ENCODE data around the gene SMIM27. TPM values are rescaled to one million over a fixed set of nuclear protein-coding genes. Genes with fewer than 3 reads are reported as not detected.

SMIM27 gene
- total and polyA plus RNA-seq, 2 of the 13 experiments (the other 11 are each of a cell fraction or from before 2014, with no cell fraction given), result 17.9 to 19.0 TPM

- Histone ChIP-seq H3K9ac (ENCODE audit: insufficient read depth, low read depth, low read length) (no peak overlapping the region), H3K9me3 (ENCODE audit: low read length) (no peaks in the 10 kb centered on the region), H3K27ac (ENCODE audit: extremely low read length, insufficient read depth, low read length) (no peak overlapping the region), H3K79me2 (ENCODE audit: insufficient read depth, low read length) (no peaks in the 10 kb centered on the region), H3K36me3 (replicated peaks in 1 of 2; ENCODE audit: control insufficient read depth in 1 of 2, insufficient read depth in 2 of 2, low read length in 2 of 2) (no peaks in the 10 kb centered on the region), H3K27me3 (ENCODE audit: control insufficient read depth in 1 of 2, insufficient read depth in 2 of 2, low read length in 2 of 2) (no peaks in the 10 kb centered on the region), H3K4me1 (ENCODE audit: insufficient read depth, low read length) (peaks cover 11% of the 10 kb centered on the region), H2AFZ (ENCODE audit: low read length) (no peak overlapping the region), H3K4me2 (ENCODE audit: low read depth, low read length) (no peak overlapping the region), H3K4me3 (replicated peaks in 1 of 3; ENCODE audit: insufficient read depth in 1 of 3, low read depth in 2 of 3, low read length in 3 of 3) (no peak overlapping the region), H4K20me1 (ENCODE audit: insufficient read depth, low read length) (no peaks in the 10 kb centered on the region)
- peak; percentile 15 for DNase-seq (ENCODE audit: low spot score)
- ChIA-PET POLR2A (interaction anchor here (1.2 kb wide), 1 partner anchor 16 kb away, joined by 4 read pairs; no protein-coding TSS in a partner anchor), CTCF (ENCODE audit: low intra/inter-chr PET ratio, low total read pairs) (no interaction called here)
- TF ChIP-seq ZNF597 (CRISPR knock-in tag; IDR thresholded peaks at IDR 0.05), result no peak
- TF ChIP-seq ZNF281 (CRISPR knock-in tag; IDR thresholded peaks at IDR 0.05; ENCODE audit: borderline replicate concordance), result peak; percentile 75
- TF ChIP-seq FOXA3 (CRISPR knock-in tag; IDR thresholded peaks at IDR 0.05), result peak; percentile 31; the same call in 1 of the 2 replicates
- intact Hi-C loops (cut with micrococcal nuclease; ENCODE audit: unreplicated experiment) (no loop called here), in situ Hi-C loops (cut with HindIII; ENCODE audit: extremely low pct_ligation_motif_present, low pct_unique_long_range_greater_than_20kb) (no loop called here)
- no peak for FAIRE-seq
- no peak for ATAC-seq
- no TSS peak for BruUV-seq (replicated peaks)
- WGBS (ENCODE audit: low lambda C conversion rate), result 100% methylated on average over 1 of the region's 1 CpG
Measured at GRCh38 chr9:32508728-32509127, 43.4 kb upstream of the SMIM27 start.

- CTCF ChIA-PET (ENCODE audit: low intra/inter-chr PET ratio, low total read pairs), result no interaction called here
Measured at GRCh38 chr9:32516241-32516640, 35.9 kb upstream of the SMIM27 start.

More at GRCh38 chr9:32516241-32516640, 35.9 kb upstream of the SMIM27 start:
- Histone ChIP-seq H3K27me3 (ENCODE audit: control insufficient read depth in 1 of 2, insufficient read depth in 2 of 2, low read length in 2 of 2) (no peaks in the 10 kb centered on the region), H3K27ac (ENCODE audit: extremely low read length, insufficient read depth, low read length) (no peak overlapping the region), H3K4me3 (replicated peaks in 1 of 3; ENCODE audit: insufficient read depth in 1 of 3, low read depth in 2 of 3, low read length in 3 of 3) (no peak overlapping the region), H3K36me3 (replicated peaks in 1 of 2; ENCODE audit: control insufficient read depth in 1 of 2, insufficient read depth in 2 of 2, low read length in 2 of 2) (0 out of 5 replicates have a peak, but pooled peaks cover 0 to 4% of the 10 kb centered on the region in 2 experiments), H2AFZ (ENCODE audit: low read length) (no peak overlapping the region), H3K9ac (ENCODE audit: insufficient read depth, low read depth, low read length) (no peak overlapping the region), H3K79me2 (ENCODE audit: insufficient read depth, low read length) (no peaks in the 10 kb centered on the region), H3K4me1 (ENCODE audit: insufficient read depth, low read length) (no peaks in the 10 kb centered on the region), H3K9me3 (ENCODE audit: low read length) (peaks cover 18% of the 10 kb centered on the region), H3K4me2 (ENCODE audit: low read depth, low read length) (no peak overlapping the region), H4K20me1 (ENCODE audit: insufficient read depth, low read length) (no peaks in the 10 kb centered on the region)
- BruUV-seq (replicated peaks), result no TSS peak
- intact Hi-C loops (cut with micrococcal nuclease; ENCODE audit: unreplicated experiment) (no loop called here), in situ Hi-C loops (cut with HindIII; ENCODE audit: extremely low pct_ligation_motif_present, low pct_unique_long_range_greater_than_20kb) (no loop called here)
- TF ChIP-seq ZSCAN30 (CRISPR knock-in tag; IDR thresholded peaks at IDR 0.05) (no peak), POLR2G (IDR thresholded peaks at IDR 0.05; ENCODE audit: low read depth, low read length) (no peak), YEATS2 (CRISPR knock-in tag; IDR thresholded peaks at IDR 0.05; ENCODE audit: borderline replicate concordance) (no peak), ZNF225 (CRISPR knock-in tag; IDR thresholded peaks at IDR 0.05) (no peak)
- POLR2A ChIA-PET, result no interaction called here
- FAIRE-seq (no peak), ATAC-seq (no peak), DNase-seq (ENCODE audit: low spot score) (no peak)

Data from HepG2 (cell line).